Esophagus muscularis mucosa (tissue), 3 donors: Measurements from ENCODE around the gene OTOG.

ENCODE experiments used
- POLR2A ChIP-seq: fragments of 450-650 bp; IDR thresholded peaks from one replicate; pipeline ENCODE4 v1.6.1; 2017; ENCODE audit warnings: antibody characterized with exemption, moderate library complexity, mild to moderate bottlenecking, low read depth
- TF ChIP-seq, protein P1 (sequence below), 3 experiments: fragments of 200-600 bp in 2 of 3; fragments of 450-650 bp in 1 of 3; sonication (generic) in 2 of 3; IDR thresholded peaks; one replicate each; pipeline ENCODE4 v1.5.1; 2017 to 2019; ENCODE audit warnings: antibody characterized with exemption in 3 of 3, mild to moderate bottlenecking in 2 of 3, moderate library complexity in 1 of 3

DNA sequence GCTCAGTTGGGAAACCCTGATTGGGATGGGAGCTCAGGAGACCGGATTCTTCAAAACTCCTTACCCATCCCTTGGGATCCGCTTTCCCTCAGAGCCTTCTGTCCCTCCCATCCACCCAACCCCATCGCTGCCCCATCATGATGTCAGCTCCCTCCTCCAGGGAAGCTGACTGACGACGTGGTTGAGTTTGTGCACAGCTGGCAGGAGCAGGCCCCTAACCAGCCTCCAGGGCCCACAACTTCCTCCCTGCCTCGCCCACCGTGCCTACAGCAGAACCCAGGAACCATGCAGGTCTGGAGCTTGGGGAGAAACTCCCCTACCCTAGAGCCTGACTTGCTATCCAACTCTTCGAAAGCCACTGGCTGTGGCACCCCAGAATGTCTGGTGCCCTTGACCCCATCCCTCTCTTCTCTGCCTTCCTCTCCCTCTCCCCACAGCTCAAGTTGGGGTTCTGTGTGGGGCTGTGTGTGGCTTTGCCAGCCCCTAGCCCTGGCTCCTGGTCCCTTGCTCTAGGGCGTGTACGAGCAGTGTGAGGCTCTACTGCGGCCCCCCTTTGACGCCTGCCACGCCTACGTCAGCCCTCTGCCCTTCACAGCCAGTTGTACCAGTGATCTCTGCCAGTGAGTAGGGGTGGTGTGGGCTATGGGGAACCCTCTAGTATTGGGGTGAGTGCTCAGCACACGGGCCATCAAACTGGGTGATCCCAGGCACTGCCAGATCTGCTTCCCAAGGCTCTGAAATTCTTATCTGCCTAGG lies 11.1 kb downstream of the OTOG start:
- TF ChIP-seq, protein P1, sequence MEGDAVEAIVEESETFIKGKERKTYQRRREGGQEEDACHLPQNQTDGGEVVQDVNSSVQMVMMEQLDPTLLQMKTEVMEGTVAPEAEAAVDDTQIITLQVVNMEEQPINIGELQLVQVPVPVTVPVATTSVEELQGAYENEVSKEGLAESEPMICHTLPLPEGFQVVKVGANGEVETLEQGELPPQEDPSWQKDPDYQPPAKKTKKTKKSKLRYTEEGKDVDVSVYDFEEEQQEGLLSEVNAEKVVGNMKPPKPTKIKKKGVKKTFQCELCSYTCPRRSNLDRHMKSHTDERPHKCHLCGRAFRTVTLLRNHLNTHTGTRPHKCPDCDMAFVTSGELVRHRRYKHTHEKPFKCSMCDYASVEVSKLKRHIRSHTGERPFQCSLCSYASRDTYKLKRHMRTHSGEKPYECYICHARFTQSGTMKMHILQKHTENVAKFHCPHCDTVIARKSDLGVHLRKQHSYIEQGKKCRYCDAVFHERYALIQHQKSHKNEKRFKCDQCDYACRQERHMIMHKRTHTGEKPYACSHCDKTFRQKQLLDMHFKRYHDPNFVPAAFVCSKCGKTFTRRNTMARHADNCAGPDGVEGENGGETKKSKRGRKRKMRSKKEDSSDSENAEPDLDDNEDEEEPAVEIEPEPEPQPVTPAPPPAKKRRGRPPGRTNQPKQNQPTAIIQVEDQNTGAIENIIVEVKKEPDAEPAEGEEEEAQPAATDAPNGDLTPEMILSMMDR (IDR thresholded peaks at IDR 0.05), result no peak
- TF ChIP-seq POLR2A, result no peak
